GM12892 (cell line): ENCODE measurements around the gene GRAP2. TPM values are rescaled to one million over a fixed set of nuclear protein-coding genes. Genes with fewer than 3 reads are reported as not detected.
A peak's percentile ranks its signal among the peaks of the same experiment; 100 is the strongest.
"Not testable (repeated sequence)": the region's sequence is repeated elsewhere in the genome, so short reads cannot be mapped to it uniquely, and the experiment has no call there.

Experiments
- DNase-seq: peaks from one replicate; pipeline ENCODE4 v3.0.0; 2011; ENCODE audit not compliant: insufficient read length
- FAIRE-seq: peaks from 2 replicates; lab custom pipeline; 2011; peaks lifted over from hg19 to GRCh38; lab: Jason Lieb, UNC
- POLR2A ChIP-seq: IDR thresholded peaks from 2 replicates; pipeline ENCODE4 v1.6.1; 2011; ENCODE audit warnings: low read depth, low read length, control low read depth
- POLR2AphosphoS5 ChIP-seq: IDR thresholded peaks from 2 replicates; pipeline ENCODE4 v1.6.1; 2011; ENCODE audit warnings: low read depth, low read length, control low read depth
- TAF1 ChIP-seq: IDR thresholded peaks from 2 replicates; pipeline ENCODE4 v1.6.1; 2011; ENCODE audit warnings: low read depth, mild to moderate bottlenecking, control low read depth, low read length, borderline replicate concordance
- polyA plus RNA-seq: library from polyadenylated mRNA; unstranded; fragments of >200 nt; gene quantifications from one replicate; pipeline ENCODE4 v1.2.1, GENCODE V29; 2012; ENCODE audit warnings: missing spikeins, inconsistent platforms; ENCODE audit not compliant: missing spikeins

Gene GRAP2
- polyA plus RNA-seq: 3.3 TPM

GRCh38 chr22:39900306-39901227 lies at the start of gene GRAP2:
Gene GRAP2 (plus strand): TSS chr22:39901084. CDS start chr22:39947107, 46,023 bp downstream.
- FAIRE-seq: peak; percentile 93
- DNase-seq: peak; percentile 25
- no peak for TF ChIP-seq TAF1
- no peak for TF ChIP-seq POLR2A
- no peak for TF ChIP-seq POLR2AphosphoS5

GRCh38 chr22:39851606-39852315 lies 49.1 kb upstream of the GRAP2 start:
- no peak for TF ChIP-seq POLR2AphosphoS5
- TF ChIP-seq TAF1: no peak
- TF ChIP-seq POLR2A: no peak
- no peak for DNase-seq
- FAIRE-seq: no peak

DNA sequence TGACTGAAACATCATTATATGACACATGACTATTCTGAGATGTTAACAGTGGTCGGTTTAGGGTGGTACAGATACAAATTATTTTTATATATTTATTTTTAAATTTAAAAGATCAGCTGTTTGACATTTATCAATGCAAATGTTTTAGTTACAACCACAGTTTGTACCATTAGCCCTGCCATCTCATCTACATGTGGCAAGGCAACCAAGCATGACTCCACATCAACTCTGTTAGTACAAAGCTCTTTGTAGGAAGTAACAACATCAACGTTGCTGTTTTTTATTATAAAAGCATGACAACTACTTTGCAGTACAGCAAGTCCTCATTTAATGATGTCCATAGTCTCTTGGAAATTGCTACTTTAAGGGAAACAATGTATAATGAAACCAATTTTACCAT lies 48.1 kb upstream of the GRAP2 start:
- FAIRE-seq (peak; percentile 63), DNase-seq (no peak)
- no peak for TF ChIP-seq TAF1
- no peak for TF ChIP-seq POLR2AphosphoS5
- TF ChIP-seq POLR2A: no peak

DNA sequence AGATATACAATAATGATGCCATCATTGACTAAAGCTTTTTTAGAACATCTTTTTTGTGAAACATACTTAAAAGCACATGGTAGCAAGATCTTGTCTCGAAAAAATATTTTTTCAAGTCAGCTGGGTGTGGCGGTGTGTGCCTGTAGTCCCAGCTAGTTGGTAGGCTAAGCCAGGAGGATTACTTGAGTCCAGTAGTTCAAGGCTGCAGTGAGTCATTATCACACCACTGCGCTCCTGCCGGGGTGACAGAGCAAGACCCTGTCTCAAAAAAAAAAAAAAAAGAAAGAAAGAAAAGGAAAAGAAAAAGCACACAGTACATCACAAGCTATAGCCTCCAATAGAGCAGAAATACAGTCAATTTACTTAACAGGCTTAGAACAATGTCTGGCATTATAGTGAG lies 44.3 kb upstream of the GRAP2 start:
- DNase-seq (no peak), FAIRE-seq (no peak)

DNA sequence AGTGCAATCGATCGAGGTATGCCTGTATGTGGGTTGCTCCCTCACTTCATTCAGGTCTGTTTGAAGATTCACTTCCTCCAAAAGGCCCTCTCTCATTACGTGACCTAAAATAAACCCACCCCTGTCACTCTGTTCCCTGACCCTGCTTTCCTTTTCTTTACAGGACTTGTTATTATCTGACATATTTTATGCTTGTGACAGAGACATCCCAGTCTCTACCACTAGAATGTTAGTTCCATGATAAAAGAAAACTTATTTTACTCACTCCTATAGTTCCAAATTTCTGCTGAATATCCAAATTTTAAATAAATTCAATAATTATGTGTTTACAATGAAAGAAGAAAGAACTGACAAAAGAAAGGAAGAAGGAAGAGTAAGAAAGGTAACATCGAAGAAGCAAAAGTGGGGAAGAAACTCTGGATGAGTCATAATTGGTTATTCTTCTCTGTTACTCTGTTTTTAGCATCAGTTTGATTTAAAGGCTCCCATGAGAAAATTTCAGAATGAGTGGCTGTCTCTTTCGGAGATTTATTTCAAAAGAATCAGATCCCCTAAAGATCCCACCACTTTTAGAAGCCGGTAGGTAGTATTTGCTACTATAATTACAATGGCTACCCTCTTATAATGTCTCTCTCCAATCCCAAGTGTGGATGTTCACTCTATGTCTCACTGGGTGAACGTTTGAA lies 40.8 kb upstream of the GRAP2 start:
- FAIRE-seq (peak; percentile 86), DNase-seq (no peak)
- TF ChIP-seq TAF1: no peak
- no peak for TF ChIP-seq POLR2AphosphoS5
- no peak for TF ChIP-seq POLR2A

More for the DNA sequence above, 44.3 kb upstream of the GRAP2 start:
- TF ChIP-seq TAF1 (no peak), POLR2A (no peak), POLR2AphosphoS5 (no peak)

- no peak for TF ChIP-seq POLR2AphosphoS5
- no peak for TF ChIP-seq POLR2A
- TF ChIP-seq TAF1: no peak
- FAIRE-seq (no peak), DNase-seq (no peak)
Observed at GRCh38 chr22:39868741-39869140, 32.1 kb upstream of the GRAP2 start.

GRCh38 chr22:39869797-39870196 lies 31.1 kb upstream of the GRAP2 start:
- FAIRE-seq: not testable (repeated sequence)

GRCh38 chr22:39871008-39871798 lies 29.7 kb upstream of the GRAP2 start:
- TF ChIP-seq POLR2AphosphoS5 (no peak), POLR2A (no peak), TAF1 (no peak)
- FAIRE-seq (no peak), DNase-seq (no peak)

More at GRCh38 chr22:39869797-39870196, 31.1 kb upstream of the GRAP2 start:
- DNase-seq: not testable (repeated sequence)

DNA sequence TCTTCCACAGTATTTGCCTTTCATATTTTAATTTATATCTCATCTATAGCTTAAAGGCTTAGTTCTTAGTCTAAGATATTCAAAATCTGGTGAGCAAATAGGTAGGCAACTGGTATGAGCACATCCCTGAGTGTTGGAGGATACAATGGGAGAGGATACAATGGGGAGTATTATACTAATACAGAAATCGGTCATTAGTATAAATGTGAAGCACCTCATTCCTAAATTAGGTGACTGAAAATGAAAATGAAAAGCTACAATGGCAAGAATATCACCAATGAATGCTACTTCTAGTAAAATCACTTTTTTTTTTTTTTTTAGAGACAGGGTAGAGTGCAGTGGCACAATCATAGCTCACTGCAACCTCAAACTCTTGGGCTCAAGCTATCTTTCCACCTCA lies 28.3 kb upstream of the GRAP2 start:
- TF ChIP-seq TAF1: no peak
- no peak for TF ChIP-seq POLR2AphosphoS5
- no peak for TF ChIP-seq POLR2A
- DNase-seq (no peak), FAIRE-seq (no peak)

GRCh38 chr22:39873965-39874364 lies 26.9 kb upstream of the GRAP2 start:
- FAIRE-seq: no peak
- DNase-seq: no peak
- no peak for TF ChIP-seq POLR2A
- TF ChIP-seq POLR2AphosphoS5: no peak
- TF ChIP-seq TAF1: no peak

DNA sequence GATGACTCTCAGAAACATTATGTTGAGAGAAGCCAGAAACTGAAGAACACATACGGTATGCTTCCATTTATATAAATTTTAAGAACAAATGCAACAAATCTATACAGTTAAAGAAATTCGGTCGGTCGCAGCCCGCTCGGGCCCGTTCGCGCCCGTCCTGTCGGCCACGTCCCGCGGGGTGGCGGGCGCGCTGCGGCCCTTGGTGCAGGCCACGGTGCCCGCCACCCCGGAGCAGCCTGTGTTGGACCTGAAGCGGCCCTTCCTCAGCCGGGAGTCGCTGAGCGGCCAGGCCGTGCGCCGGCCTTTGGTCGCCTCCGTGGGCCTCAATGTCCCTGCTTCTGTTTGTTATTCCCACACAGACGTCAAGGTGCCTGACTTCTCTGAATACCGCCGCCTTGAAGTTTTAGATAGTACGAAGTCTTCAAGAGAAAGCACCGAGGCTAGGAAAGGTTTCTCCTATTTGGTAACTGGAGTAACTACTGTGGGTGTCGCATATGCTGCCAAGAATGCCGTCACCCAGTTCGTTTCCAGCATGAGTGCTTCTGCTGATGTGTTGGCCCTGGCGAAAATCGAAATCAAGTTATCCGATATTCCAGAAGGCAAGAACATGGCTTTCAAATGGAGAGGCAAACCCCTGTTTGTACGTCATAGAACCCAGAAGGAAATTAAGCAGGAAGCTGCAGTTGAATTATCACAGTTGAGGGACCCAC lies 25.6 kb upstream of the GRAP2 start:
- FAIRE-seq, DNase-seq: not testable (repeated sequence)
